ENCODE results near the gene GAS7. TPM values are rescaled to one million over a fixed set of nuclear protein-coding genes. Genes with fewer than 3 reads are reported as not detected.

Gene GAS7
- total and polyA plus RNA-seq, 4 donors, result 1.2 to 136 (median 32.3) TPM

DNA sequence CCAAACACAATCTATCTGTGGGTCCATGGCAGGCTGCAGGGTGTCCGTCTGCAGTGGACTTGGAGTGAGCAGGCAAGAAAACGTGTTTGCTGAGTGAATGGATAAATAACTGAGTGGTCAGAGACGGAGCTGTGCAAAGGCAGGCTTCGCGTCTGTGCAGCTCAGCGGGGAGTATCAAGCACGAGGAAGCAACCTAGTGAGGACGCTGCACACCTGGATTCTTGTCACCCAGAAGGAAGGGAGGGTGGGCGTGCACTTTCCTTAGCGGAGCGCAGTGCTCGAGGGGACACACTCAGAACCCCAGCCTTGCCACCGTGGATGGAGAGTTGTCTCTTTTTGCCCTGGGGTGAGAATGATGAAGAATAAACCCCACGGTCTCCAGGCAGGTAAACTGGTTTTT lies 291.8 kb downstream of the GAS7 start:
- no peak overlapping the region for H3K27ac ChIP-seq (ENCODE audit: low read depth in 1 of 2, low read length in 2 of 2)
- ATAC-seq (ENCODE audit: low FRiP score), result no peak
- no peaks in the 10 kb centered on the region for H3K27me3 ChIP-seq (ENCODE audit: control insufficient read depth in 1 of 2, insufficient read depth in 2 of 2, low read length in 1 of 2)
- WGBS, 2 donors, result 60 to 69% methylated on average over 14 of the region's 14 CpGs
- H3K4me1 ChIP-seq (ENCODE audit: control insufficient read depth in 1 of 2, insufficient read depth in 2 of 2, low read length in 2 of 2), result no peaks in the 10 kb centered on the region
- no peaks in the 10 kb centered on the region for H3K36me3 ChIP-seq (ENCODE audit: control insufficient read depth in 1 of 2, insufficient read depth in 2 of 2, low read length in 1 of 2)
- no peak for DNase-seq
- no peaks in the 10 kb centered on the region for H3K9me3 ChIP-seq (ENCODE audit: control insufficient read depth, low read length)
- intact Hi-C loops (cut with DNase I), result no loop called here
- no peak overlapping the region for H3K4me3 ChIP-seq (ENCODE audit: low read length in 2 of 2)

- intact Hi-C loops (cut with DNase I), result no loop called here
- WGBS, 2 donors, result 14% methylated on average over 4 of the region's 4 CpGs
- ATAC-seq (ENCODE audit: low FRiP score), result no peak
These were observed 292.5 kb downstream of the GAS7 start for GRCh38 chr17:9905902-9906301.

GRCh38 chr17:9905078-9905415 lies 293.4 kb downstream of the GAS7 start, which contains the start of gene RCVRN:
RCVRN (minus strand) TSS chr17:9905271; CDS start chr17:9905180, 91 bp downstream.
- H3K27ac ChIP-seq (ENCODE audit: low read depth in 1 of 2, low read length in 2 of 2), result no peak within 1 kb of the TSS
- H3K36me3 ChIP-seq (ENCODE audit: control insufficient read depth in 1 of 2, insufficient read depth in 2 of 2, low read length in 1 of 2), result no peaks in the 10 kb centered on the region
- DNase-seq (no peak), ATAC-seq (ENCODE audit: low FRiP score) (no peak)
- no peaks in the 10 kb centered on the region for H3K9me3 ChIP-seq (ENCODE audit: control insufficient read depth, low read length)
- no peaks in the 10 kb centered on the region for H3K27me3 ChIP-seq (ENCODE audit: control insufficient read depth in 1 of 2, insufficient read depth in 2 of 2, low read length in 1 of 2)
- H3K4me3 ChIP-seq (ENCODE audit: low read length in 2 of 2), result no peak within 1 kb of the TSS
- 90 to 93% methylated on average over 11 of the region's 11 CpGs for WGBS, 2 donors
- intact Hi-C loops (cut with DNase I), result no loop called here
- H3K4me1 ChIP-seq (ENCODE audit: control insufficient read depth in 1 of 2, insufficient read depth in 2 of 2, low read length in 2 of 2), result no peaks in the 10 kb centered on the region

More at GRCh38 chr17:9905902-9906301, 292.5 kb downstream of the GAS7 start:
- Histone ChIP-seq H3K9me3 (ENCODE audit: control insufficient read depth, low read length) (no peaks in the 10 kb centered on the region), H3K27me3 (ENCODE audit: control insufficient read depth in 1 of 2, insufficient read depth in 2 of 2, low read length in 1 of 2) (no peaks in the 10 kb centered on the region), H3K4me1 (ENCODE audit: control insufficient read depth in 1 of 2, insufficient read depth in 2 of 2, low read length in 2 of 2) (no peaks in the 10 kb centered on the region), H3K4me3 (ENCODE audit: low read length in 2 of 2) (no peak overlapping the region), H3K36me3 (ENCODE audit: control insufficient read depth in 1 of 2, insufficient read depth in 2 of 2, low read length in 1 of 2) (no peaks in the 10 kb centered on the region), H3K27ac (ENCODE audit: low read depth in 1 of 2, low read length in 2 of 2) (no peak overlapping the region)
- no peak for DNase-seq

- ATAC-seq (ENCODE audit: low FRiP score) (no peak), DNase-seq (peak in 1 of 2 donors; percentile 26)
- intact Hi-C loops (cut with DNase I), result no loop called here
- 91 to 93% methylated on average over 35 of the region's 35 CpGs for WGBS, 2 donors
- Histone ChIP-seq H3K9me3 (ENCODE audit: control insufficient read depth, low read length) (no peaks in the 10 kb centered on the region), H3K27me3 (ENCODE audit: control insufficient read depth in 1 of 2, insufficient read depth in 2 of 2, low read length in 1 of 2) (no peaks in the 10 kb centered on the region), H3K36me3 (ENCODE audit: control insufficient read depth in 1 of 2, insufficient read depth in 2 of 2, low read length in 1 of 2) (no peaks in the 10 kb centered on the region), H3K4me3 (ENCODE audit: low read length in 2 of 2) (no peak overlapping the region), H3K4me1 (ENCODE audit: control insufficient read depth in 1 of 2, insufficient read depth in 2 of 2, low read length in 2 of 2) (no peaks in the 10 kb centered on the region), H3K27ac (ENCODE audit: low read depth in 1 of 2, low read length in 2 of 2) (no peak overlapping the region)
These were observed 293.9 kb downstream of the GAS7 start for GRCh38 chr17:9904277-9905077.

GRCh38 chr17:9902120-9902519 lies 296.3 kb downstream of the GAS7 start:
- Histone ChIP-seq H3K36me3 (ENCODE audit: control insufficient read depth in 1 of 2, insufficient read depth in 2 of 2, low read length in 1 of 2) (no peaks in the 10 kb centered on the region), H3K4me1 (ENCODE audit: control insufficient read depth in 1 of 2, insufficient read depth in 2 of 2, low read length in 2 of 2) (no peaks in the 10 kb centered on the region), H3K27me3 (ENCODE audit: control insufficient read depth in 1 of 2, insufficient read depth in 2 of 2, low read length in 1 of 2) (no peaks in the 10 kb centered on the region), H3K9me3 (ENCODE audit: control insufficient read depth, low read length) (no peaks in the 10 kb centered on the region), H3K4me3 (ENCODE audit: low read length in 2 of 2) (no peak overlapping the region), H3K27ac (ENCODE audit: low read depth in 1 of 2, low read length in 2 of 2) (no peak overlapping the region)
- DNase-seq (no peak), ATAC-seq (ENCODE audit: low FRiP score) (no peak)
- intact Hi-C loops (cut with DNase I), result no loop called here
- WGBS, 2 donors, result 11 to 13% methylated on average over 2 of the region's 2 CpGs

DNA sequence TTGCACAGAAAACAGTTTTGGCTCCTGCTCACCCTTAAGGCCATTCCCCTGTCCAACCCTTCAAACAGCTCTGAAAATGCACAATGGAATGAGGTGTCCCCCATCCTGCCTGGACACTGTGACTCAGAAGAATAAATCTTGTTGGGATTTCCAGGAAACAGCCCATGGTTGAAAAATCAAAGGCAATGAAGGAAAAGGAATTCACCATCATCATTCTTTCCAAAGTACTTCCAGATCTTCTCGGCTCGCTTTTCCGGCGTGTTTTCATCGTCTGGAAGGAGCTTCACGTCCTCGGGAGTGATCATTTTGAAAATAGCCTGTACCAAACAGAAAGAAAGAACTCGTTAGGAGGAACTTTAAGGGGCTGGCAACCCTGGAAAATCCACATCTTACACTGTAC lies 297.6 kb downstream of the GAS7 start:
- H3K4me1 ChIP-seq (ENCODE audit: control insufficient read depth in 1 of 2, insufficient read depth in 2 of 2, low read length in 2 of 2), result no peaks in the 10 kb centered on the region
- ATAC-seq (ENCODE audit: low FRiP score) (peak; percentile 51), DNase-seq (no peak)
- H3K9me3 ChIP-seq (ENCODE audit: control insufficient read depth, low read length), result no peaks in the 10 kb centered on the region
- 21 to 35% methylated on average over 8 of the region's 8 CpGs for WGBS, 2 donors
- intact Hi-C loops (cut with DNase I), result no loop called here
- no peak overlapping the region for H3K27ac ChIP-seq (ENCODE audit: low read depth in 1 of 2, low read length in 2 of 2)
- H3K4me3 ChIP-seq (ENCODE audit: low read length in 2 of 2), result no peak overlapping the region
- no peaks in the 10 kb centered on the region for H3K36me3 ChIP-seq (ENCODE audit: control insufficient read depth in 1 of 2, insufficient read depth in 2 of 2, low read length in 1 of 2)
- H3K27me3 ChIP-seq (ENCODE audit: control insufficient read depth in 1 of 2, insufficient read depth in 2 of 2, low read length in 1 of 2), result no peaks in the 10 kb centered on the region

GRCh38 chr17:9900044-9900594 lies 298.3 kb downstream of the GAS7 start:
- DNase-seq (no peak), ATAC-seq (ENCODE audit: low FRiP score) (peak; percentile 27)
- Histone ChIP-seq H3K9me3 (ENCODE audit: control insufficient read depth, low read length) (no peaks in the 10 kb centered on the region), H3K4me3 (ENCODE audit: low read length in 2 of 2) (no peak overlapping the region), H3K27ac (ENCODE audit: low read depth in 1 of 2, low read length in 2 of 2) (no peak overlapping the region), H3K4me1 (ENCODE audit: control insufficient read depth in 1 of 2, insufficient read depth in 2 of 2, low read length in 2 of 2) (no peaks in the 10 kb centered on the region), H3K27me3 (ENCODE audit: control insufficient read depth in 1 of 2, insufficient read depth in 2 of 2, low read length in 1 of 2) (no peaks in the 10 kb centered on the region), H3K36me3 (ENCODE audit: control insufficient read depth in 1 of 2, insufficient read depth in 2 of 2, low read length in 1 of 2) (no peaks in the 10 kb centered on the region)
- intact Hi-C loops (cut with DNase I), result no loop called here
- 15 to 23% methylated on average over 8 of the region's 8 CpGs for WGBS, 2 donors

DNA sequence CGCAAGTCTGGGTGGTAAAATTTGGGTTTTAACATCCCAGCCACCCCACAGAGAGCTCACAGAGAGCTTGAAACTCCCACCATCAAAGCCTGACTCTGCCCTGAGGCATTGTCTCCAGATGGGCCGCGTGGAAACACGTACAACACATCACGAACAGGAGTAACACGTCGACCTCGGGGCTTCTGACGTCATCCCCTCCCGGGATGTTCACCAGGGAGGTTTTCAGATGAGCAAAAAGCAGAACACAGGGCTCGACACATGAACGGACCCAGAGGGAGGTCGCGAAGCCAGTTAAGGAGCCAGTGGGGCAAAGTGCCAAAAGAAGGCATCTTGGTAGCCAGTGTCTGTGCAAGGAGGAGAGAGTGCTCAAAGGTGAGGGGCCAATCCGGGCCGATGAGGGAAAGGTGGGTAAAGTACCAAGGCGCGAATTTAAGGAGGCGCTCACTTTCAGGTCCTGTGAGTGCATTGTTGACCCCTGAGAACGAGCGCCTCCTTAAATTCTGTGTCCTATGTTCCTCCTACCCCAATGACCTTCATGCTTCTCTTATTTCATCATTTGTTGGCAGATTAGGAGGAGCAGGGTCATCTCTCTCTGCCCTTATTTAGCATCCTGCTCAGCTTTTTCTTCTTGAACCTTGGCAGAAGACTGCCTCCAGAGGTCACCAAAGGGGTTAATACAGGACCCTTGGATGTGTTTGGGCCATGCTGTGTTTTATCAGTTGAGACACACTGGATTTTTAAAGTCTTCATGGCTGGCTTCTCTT lies 298.9 kb downstream of the GAS7 start:
- H3K9me3 ChIP-seq (ENCODE audit: control insufficient read depth, low read length), result peaks cover 2% of the 10 kb centered on the region
- H3K27me3 ChIP-seq (ENCODE audit: control insufficient read depth in 1 of 2, insufficient read depth in 2 of 2, low read length in 1 of 2), result no peaks in the 10 kb centered on the region
- 70 to 78% methylated on average over 21 of the region's 21 CpGs for WGBS, 2 donors
- DNase-seq, result no peak
- intact Hi-C loops (cut with DNase I), result no loop called here
- H3K4me3 ChIP-seq (ENCODE audit: low read length in 2 of 2), result no peak overlapping the region
- ATAC-seq (ENCODE audit: low FRiP score), result peak; percentile 23
- no peak overlapping the region for H3K27ac ChIP-seq (ENCODE audit: low read depth in 1 of 2, low read length in 2 of 2)
- no peaks in the 10 kb centered on the region for H3K4me1 ChIP-seq (ENCODE audit: control insufficient read depth in 1 of 2, insufficient read depth in 2 of 2, low read length in 2 of 2)
- no peaks in the 10 kb centered on the region for H3K36me3 ChIP-seq (ENCODE audit: control insufficient read depth in 1 of 2, insufficient read depth in 2 of 2, low read length in 1 of 2)

All from aorta (tissue), 5 donors.